ENCODE results near the gene EIF3I.

Gene EIF3I

DNA sequence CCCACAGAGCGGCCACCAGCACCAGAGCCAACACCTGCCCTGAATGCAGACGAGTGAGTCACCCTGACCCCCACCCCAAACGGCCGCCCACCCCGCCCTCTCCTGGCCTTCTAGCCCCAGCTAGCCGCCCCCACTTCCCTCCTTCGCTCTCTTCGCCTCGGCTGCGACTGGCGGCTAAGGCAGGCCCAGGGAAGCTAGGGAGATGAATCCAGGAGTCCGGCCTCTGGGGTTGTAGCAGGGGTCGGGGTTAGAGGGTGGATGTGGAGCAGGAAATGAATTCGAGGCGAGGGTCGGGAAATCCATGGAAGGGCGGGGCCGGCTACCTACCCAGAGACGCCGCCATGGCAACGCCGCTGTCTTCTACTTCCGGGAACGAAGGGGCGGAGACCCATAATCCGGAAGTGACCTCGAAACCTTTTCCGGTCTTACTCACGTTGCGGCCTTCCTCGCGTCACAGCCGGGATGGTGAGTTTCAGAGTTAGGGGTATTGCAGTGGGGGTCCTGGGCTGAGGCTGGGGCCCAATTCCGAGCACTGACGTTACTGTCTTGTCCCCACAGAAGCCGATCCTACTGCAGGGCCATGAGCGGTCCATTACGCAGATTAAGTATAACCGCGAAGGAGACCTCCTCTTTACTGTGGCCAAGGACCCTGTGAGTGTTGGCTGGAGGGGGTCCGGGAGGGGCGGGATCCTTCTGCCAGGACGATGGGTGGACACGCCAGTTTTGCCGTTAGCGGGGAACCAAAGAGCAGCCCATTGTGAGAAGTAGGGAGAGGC lies at the start of gene EIF3I, which contains the start of gene TMEM234:
EIF3I (plus strand) TSS at position 428 of the 776 bp plus-strand sequence; CDS start at position 463, 35 bp downstream.
TMEM234 (minus strand) TSS at position 374 of the 776 bp plus-strand sequence; CDS start at position 343, 31 bp downstream.
- DNase-seq, result peak; percentile 94

- no peak for DNase-seq
These were observed 49.5 kb upstream of the EIF3I start for GRCh38 chr1:32172621-32173245.

DNA sequence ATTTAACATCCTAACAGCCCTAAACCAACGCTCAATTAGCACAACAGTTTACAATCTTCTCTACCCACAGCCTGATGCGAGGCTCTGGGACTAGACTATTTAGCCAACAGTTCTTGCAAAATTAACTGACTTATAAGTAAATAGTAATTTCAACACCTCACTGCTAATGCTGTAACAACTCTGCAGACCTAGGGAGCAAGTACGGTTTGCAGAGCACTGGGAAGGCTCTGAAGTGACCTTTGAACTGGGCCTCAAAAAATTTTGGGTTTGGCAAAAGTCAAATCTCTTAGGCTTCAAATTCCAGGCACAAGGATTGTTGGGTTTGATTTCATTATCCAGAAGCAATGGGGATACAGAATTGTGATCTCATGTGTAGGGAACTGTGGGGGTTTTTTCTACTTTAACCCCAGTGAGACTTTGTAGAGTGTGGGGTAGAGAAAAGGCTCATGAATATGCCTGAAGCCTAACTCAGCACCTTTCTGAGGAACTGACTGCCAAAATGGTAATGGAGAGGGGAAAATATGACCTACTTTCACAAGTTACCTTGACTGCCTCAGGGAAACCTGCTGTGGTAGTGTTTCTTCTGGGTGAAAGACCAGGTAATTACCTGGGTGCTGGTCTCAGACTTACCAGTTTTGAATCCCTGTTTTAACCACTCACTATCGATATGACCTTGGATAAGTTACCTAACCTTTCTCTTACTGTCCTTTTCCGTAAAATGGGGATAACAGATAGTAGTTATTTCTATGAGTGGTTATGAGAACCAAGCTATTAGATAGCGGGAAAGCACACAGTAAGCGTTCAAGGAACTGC lies 43.6 kb upstream of the EIF3I start:
- no peak for DNase-seq

DNA sequence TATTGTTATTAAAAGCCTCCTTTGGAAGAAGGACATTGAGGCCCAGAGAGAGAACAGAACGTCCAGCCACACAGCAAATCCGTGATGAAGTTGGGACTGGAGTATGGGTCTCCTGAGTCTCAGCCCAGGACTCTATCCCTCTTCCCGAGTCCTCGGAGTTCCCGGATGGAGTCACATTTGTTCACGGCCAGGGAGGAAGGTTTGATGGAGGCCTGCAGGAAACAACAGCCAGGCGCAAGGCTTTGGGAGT lies 43.1 kb upstream of the EIF3I start:
- no peak for DNase-seq

GRCh38 chr1:32179443-32180185 lies 42.6 kb upstream of the EIF3I start, which contains the start of gene TXLNA:
Gene TXLNA, plus strand, starts transcription at chr1:32179675. Its CDS starts 671 bp downstream, at chr1:32180346.
- peak; percentile 95 for DNase-seq

GRCh38 chr1:32180186-32181060 lies 41.8 kb upstream of the EIF3I start:
- peak; percentile 64 for DNase-seq

GRCh38 chr1:32181065-32181464 lies 41.1 kb upstream of the EIF3I start:
- DNase-seq, result no peak

GRCh38 chr1:32181563-32181962 lies 40.6 kb upstream of the EIF3I start:
- no peak for DNase-seq

DNA sequence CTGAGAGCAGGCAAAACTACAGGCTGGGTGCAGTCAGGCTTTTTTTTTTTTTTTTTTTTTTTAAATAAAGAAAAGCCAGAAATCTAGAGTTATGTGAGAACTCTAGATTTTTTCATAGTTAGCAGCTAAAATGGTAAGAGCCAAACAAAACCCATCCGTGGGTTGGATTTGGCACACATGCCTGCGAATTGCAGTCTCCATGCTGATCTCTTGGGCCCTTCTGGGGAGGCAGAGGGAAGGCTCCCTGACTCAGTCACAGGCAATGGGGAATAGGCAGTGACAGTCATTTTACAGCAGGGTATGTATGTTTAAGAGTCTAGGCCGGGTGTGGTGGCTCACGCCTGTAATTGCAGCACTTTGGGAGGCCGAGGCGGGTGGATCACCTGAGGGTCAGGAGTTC lies 40.1 kb upstream of the EIF3I start:
- no peak for DNase-seq

DNA sequence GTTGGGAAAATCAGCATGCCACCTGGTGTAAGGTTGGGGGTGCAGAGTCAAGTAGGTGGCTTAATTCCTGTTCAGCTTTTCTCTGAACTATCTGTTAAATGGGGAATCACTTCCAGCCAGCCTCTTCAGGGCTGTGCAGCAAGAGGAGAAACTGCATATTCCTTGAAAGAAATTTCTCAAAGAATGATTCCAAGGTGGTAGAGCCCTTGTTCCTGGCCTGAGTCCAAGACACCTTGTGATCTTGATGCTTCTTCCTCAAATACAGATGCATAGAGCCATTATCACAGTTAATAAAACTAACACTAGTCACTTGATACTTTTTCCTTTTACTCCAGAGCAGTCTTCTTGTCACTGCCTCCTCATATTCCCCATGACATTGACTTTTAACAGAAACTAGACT lies 37.6 kb upstream of the EIF3I start:
- DNase-seq, result peak; percentile 34

DNA sequence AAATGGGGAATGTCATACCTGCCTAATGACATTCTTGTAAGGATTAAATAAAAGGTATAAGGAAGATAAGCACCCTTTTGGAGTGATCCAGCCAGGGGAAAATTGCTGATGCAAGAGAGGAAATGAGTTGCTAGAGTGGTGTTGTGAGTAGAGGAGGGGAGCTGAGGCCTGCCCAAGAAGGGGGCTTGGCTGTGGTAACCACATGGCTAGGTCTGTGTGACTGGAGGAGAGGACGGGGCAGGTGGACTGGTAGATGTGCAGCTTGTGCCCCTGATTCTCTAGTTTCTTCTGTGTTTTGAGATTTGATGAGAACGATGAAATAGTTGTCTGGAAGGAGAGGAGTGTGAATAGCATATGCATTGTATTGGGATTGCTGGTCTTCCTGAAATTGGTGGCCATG lies 36.1 kb upstream of the EIF3I start:
- DNase-seq, result peak; percentile 37

- DNase-seq, result no peak
These were observed 35.7 kb upstream of the EIF3I start for GRCh38 chr1:32186491-32186890.

- DNase-seq, result no peak
These were observed 34.4 kb upstream of the EIF3I start for GRCh38 chr1:32187850-32188249.

DNA sequence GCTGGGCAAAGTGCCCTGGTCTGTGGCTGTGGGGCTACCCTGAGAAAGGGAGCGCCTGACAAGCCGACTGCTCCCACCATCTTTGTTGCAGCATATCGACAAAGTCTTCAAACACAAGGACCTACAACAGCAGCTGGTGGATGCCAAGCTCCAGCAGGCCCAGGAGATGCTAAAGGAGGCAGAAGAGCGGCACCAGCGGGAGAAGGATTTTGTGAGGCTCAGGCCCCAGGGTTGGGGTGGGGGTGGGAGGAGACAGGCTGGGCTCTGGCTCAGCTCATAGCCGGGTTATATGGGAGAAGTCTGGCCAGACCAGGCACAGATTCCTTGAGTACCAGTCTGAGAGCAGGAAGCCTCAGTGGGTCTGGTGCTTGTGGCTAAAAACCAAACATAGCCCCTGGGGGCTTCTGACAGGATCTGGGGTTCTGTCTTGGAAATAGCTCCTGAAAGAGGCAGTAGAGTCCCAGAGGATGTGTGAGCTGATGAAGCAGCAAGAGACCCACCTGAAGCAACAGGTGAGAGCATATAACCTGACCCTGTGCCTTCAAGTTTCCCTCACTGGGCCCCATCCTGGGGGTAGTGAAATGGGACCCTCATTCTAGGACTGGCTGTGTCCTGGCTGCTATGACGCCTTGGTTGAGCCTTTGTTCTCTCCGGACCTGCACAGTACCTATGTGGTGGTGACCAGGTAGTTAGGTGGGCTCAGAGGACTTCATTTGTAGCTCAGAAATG lies 29.8 kb upstream of the EIF3I start:
- no peak for DNase-seq

DNA sequence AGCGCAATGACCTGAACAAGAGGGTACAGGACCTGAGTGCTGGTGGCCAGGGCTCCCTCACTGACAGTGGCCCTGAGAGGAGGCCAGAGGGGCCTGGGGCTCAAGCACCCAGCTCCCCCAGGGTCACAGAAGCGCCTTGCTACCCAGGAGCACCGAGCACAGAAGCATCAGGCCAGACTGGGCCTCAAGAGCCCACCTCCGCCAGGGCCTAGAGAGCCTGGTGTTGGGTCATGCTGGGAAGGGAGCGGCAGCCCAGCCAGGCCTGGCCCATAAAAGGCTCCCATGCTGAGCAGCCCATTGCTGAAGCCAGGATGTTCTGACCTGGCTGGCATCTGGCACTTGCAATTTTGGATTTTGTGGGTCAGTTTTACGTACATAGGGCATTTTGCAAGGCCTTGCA lies 27.2 kb upstream of the EIF3I start:
- DNase-seq, result no peak

DNA sequence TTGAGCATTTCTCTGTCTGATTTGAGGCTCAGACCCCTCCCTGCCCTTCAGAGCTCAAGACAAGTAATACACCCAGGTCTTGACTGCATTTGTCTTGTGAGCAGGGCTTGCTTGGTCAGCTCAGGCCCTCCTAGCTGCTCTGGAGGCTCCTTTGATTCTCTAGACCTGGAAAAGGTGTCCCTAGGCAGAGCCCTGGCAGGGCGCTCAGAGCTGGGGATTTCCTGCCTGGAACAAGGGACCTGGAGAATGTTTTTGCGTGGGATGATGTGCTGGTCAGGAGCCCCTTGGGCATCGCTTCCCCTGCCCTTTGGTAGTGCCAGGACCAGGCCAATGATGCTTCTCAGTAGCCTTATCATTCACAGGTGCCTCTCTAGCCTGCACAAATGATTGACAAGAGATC lies 26.7 kb upstream of the EIF3I start:
- DNase-seq, result no peak

DNA sequence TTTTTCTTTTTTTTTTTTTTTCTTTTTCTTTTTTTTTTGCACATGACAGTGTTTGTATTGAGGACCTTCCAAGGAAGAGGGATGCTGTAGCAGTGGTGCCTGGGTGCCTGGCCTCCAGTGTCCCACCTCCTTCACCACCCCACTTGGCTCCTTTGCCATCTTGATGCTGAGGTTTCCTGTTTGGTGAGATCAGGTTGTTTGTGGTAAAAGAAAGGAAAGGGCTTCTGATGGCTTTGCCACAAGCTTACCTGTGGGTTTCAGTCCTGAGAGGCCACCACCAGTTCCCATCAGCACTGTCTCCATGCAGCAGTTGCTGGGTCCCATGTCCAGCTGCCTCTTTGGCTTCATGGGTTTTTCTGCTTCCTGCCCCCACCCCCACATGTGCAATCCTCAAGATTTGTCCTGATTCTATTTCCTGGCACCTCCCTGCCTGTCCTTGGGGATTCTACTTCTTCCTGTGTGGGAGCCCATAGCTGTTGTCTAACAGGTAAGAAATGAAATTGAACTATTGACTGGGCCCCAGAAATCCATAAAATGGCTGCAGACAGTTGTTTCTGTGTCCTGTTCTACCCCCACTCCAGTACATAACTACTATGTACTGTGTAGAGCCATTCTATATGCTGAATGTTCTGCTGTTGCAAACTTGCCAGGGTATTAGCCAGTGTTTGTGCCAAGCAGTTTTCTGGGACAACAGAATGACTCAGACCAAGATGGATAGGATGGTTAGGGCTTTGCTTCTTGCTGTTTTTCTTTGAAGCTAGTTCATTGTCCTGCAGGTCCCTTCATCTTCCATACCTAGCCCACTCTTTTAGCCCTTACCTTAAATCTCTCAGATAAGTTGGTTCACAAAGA lies 26.0 kb upstream of the EIF3I start:
- no peak for DNase-seq

DNA sequence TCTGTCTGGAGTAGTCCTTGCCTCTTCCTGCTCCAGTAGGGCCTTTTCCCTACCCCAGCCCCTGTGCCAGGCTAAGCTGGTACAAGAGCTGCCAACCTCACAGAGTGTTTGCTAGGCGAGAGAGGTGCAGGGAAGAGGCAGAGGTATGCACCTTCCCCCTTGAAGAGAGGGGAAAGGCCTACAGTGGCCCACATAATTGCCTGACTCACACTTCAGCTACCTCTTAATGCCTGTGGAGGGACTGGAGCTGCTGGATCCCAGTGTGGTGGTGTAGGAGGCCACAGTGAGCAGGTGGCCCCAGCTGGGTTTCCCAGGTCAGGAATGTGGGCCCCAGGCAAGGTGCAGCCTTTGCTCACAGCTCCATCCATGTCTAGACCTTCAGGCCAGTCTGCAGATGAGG lies 25.1 kb upstream of the EIF3I start:
- DNase-seq, result no peak

DNA sequence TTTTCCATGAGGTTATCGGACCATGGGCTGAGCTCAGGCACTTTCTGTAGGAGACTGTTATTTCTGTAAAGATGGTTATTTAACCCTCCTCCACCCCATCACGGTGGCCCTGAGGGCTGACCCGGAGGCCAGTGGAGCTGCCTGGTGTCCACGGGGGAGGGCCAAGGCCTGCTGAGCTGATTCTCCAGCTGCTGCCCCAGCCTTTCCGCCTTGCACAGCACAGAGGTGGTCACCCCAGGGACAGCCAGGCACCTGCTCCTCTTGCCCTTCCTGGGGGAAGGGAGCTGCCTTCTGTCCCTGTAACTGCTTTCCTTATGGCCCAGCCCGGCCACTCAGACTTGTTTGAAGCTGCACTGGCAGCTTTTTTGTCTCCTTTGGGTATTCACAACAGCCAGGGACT lies 24.4 kb upstream of the EIF3I start:
- DNase-seq, result no peak

Data from OCI-M1 (cell line).